IPS-18c (cell line): Measurements from ENCODE around the gene TPST1.

Experiments used
- H3K4me3 ChIP-seq: 2 replicates; pipeline ENCODE4 v1.7.0; 2013; ENCODE audit warnings: low read depth, mild to moderate bottlenecking, low read length, moderate library complexity; ENCODE audit not compliant: insufficient read depth
- H3K9me3 ChIP-seq: one replicate; pipeline ENCODE4 v1.6.1; 2013; ENCODE audit warnings: mild to moderate bottlenecking, low read length, moderate library complexity; ENCODE audit not compliant: control insufficient read depth, insufficient read depth

The TPST1 gene

GRCh38 chr7:66258409-66258808 is 53.3 kb downstream of the TPST1 start:
- no peak overlapping the region for H3K4me3 ChIP-seq
- peaks cover 2% of the 10 kb centered on the region for H3K9me3 ChIP-seq

GRCh38 chr7:66261941-66262340 is 56.8 kb downstream of the TPST1 start:
- no peaks in the 10 kb centered on the region for H3K9me3 ChIP-seq
- no peak overlapping the region for H3K4me3 ChIP-seq

DNA sequence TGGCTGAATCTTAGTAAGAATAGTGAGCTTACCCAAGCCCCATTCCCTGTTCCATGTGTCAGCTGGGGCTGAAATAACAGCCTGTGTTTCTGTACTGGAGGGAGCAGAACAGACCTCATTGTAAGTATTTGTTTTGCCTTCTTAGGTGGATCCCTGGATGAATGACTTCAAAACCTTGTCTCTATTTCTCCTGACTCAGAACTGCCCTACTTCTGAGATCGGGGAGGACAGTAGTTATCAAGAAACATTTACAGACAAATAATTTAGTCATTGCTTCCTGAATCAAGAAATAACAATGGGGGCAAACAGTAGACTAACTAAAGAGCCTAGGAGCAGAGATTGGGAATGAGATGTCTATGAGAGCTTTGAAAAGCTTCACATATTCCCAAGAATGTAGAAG is 58.8 kb downstream of the TPST1 start:
- no peaks in the 10 kb centered on the region for H3K9me3 ChIP-seq
- no peak overlapping the region for H3K4me3 ChIP-seq

GRCh38 chr7:66265566-66265965 is 60.4 kb downstream of the TPST1 start:
- Histone ChIP-seq H3K4me3 (no peak overlapping the region), H3K9me3 (no peaks in the 10 kb centered on the region)

DNA sequence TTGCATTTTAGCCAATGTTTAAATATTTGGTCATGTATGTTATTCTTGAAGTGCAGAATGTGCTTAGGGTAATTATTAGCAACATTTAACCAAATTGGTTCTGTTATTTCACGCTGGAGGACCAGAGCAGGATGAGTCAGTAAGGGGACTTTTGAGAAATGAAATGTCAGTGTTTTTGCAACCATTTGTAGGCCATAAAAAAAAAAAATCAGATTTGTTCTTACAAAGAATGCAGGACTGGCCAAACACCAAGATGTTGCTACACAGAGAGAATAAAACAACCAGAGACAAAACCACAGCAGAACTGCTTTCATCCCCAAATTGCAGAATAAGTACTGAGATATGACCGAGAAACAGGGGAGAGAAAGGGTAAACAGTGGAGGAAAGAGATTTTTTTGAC is 62.1 kb downstream of the TPST1 start:
- H3K4me3 ChIP-seq = no peak overlapping the region
- H3K9me3 ChIP-seq = no peaks in the 10 kb centered on the region

- Histone ChIP-seq H3K9me3 (no peaks in the 10 kb centered on the region), H3K4me3 (no peak overlapping the region)
Measured at GRCh38 chr7:66269978-66270377, 64.8 kb downstream of the TPST1 start.

GRCh38 chr7:66272321-66272720 is 67.2 kb downstream of the TPST1 start:
- no peak overlapping the region for H3K4me3 ChIP-seq
- H3K9me3 ChIP-seq = no peaks in the 10 kb centered on the region

DNA sequence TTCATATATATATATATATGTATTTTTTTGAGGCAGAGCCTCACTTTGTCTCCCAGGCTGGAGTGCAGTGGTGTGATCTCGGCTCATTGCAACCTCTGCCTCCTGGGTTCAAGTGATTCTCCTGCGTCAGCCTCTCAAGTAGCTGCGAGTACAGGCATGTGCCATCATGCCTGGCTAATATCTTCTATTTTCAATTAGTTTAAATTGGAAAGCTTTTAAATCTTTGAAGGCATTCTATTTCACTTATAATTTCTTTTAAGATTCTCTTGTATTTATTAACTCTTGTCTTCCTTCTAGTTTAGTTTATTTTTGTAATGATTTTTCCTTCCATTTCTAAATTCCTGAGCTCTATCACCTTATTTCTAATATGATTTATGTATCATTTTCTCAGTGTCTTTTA is 71.2 kb downstream of the TPST1 start:
- Histone ChIP-seq H3K4me3 (no peak overlapping the region), H3K9me3 (no peaks in the 10 kb centered on the region)

DNA sequence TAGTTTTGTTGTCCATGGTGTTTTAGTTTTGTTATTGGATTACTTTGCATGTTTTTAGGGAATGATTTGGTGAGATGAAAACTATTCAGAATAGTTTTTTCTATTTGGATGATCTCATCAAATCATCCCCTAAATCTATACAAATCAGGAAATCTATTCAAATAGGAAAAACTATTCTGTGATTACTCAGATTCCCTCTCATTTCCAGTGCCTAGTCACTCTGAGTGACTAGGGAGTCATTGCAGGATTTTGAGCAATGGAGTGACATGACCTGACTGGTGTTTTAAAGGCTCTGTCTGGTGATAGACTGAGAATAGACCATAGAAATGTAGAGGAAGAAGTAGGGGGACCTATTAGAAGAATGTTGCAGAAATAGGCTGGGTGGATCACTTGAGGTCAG is 72.4 kb downstream of the TPST1 start:
- no peaks in the 10 kb centered on the region for H3K9me3 ChIP-seq
- no peak overlapping the region for H3K4me3 ChIP-seq

- no peaks in the 10 kb centered on the region for H3K9me3 ChIP-seq
- no peak overlapping the region for H3K4me3 ChIP-seq
Measured at GRCh38 chr7:66279912-66280311, 74.8 kb downstream of the TPST1 start.

DNA sequence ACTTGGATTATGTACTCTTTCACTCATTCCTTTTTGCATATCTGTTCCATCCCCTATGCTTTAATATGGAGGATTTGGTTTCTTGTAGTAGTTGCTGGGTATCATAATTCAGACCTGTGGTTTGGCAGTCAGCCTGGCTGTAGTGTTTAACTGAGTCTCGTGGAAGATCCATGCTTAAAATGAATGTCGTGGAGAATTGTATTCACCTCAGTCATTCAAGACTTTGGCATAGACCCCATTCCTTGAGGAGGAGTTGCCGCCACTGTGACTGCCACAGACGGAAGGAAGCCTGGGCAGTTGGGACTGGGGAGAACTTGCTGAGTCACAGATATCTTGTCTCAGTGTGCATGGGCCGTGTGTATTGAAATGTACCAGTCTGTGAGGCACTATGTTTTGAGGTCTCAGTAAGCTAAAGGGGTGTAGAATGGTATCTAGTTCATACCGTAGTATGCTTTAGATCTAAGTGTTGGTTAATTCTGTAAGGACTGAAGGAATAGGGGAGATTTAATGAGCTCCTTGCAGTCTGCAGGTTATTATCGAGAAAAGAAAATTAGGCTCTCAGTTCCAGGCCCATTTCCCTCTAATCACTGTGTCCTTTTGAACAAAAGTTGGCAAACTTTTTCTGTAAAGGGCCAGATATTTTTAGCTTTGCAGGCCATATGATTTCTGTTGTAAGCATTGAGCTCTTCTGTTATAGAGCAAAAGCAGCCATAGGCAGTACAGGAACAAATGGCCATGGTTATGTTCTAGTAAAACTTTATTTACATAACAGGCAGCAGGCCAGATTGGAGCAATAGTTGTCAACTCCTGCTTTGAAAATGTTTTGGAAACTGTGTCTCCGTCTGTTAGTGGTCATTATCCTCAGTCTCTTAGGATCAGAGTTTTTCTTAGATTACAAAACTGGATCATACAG is 76.8 kb downstream of the TPST1 start:
- Histone ChIP-seq H3K9me3 (no peaks in the 10 kb centered on the region), H3K4me3 (no peak overlapping the region)

- Histone ChIP-seq H3K4me3 (no peak overlapping the region), H3K9me3 (no peaks in the 10 kb centered on the region)
Measured at GRCh38 chr7:66282591-66282935, 77.4 kb downstream of the TPST1 start.

DNA sequence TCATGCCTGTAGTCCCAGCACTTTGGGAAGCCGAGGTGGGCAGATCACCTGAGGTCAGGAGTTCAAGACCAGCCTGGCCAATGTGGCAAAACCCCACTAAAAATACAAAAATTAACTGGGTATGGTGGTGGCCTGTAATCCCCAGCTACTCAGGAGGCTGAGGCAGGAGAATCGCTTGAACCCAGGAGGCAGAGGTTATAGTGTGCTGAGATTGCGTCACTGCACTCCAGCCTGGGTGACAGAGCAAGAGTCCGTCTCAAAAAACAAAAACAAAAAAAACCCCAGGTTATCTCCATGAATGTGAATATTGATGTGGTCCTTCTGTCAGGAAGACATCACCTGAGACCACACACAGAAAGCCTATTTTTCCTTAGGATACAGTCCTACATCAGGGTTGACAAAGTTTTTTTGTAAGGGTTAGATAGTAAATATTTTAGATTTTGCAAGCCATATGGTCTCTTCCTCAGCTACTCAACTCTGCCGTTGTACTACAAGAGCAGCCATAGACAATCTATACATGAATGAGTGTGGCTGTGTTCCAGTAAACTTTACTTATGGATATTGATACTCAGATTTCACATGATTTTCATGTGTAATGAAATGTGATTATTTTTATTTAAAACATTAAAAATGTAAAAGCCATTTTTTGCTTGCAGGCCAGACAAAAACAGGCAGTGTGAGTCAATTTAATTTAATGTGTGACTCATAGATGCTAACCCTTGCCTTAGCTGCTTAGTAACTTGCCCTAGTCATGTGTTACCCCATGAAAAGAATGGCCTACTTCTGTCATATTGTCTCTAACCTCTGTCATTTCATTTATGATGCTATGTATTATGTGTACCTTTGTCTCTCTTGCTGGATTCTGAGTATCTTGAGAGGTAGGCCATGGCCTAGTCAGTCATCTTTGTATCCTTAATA is 78.1 kb downstream of the TPST1 start:
- Histone ChIP-seq H3K4me3 (no peak overlapping the region), H3K9me3 (no peaks in the 10 kb centered on the region)

GRCh38 chr7:66296001-66296521 is 90.9 kb downstream of the TPST1 start:
- Histone ChIP-seq H3K9me3 (no peaks in the 10 kb centered on the region), H3K4me3 (no peak overlapping the region)

- H3K9me3 ChIP-seq = no peaks in the 10 kb centered on the region
Measured at GRCh38 chr7:66296557-66296956, 91.4 kb downstream of the TPST1 start.

DNA sequence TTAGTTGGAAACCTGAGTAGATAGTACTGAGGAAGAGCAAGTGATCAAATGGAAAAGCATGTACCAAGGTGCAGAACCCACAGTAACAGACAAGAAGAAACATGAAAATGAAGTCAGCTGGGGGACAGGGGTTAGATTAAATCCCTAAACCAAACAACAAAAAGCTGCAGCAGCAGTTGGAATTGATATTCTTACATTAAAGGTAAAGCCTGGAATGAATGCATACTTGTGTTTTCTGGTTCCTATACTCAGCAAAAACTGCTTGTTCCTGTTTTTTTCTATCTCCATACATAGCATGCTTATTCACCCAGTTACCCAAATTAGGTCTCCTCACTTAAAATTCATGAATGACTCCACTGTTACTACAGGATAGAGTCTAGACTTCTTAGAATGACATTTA is 92.4 kb downstream of the TPST1 start:
- no peak overlapping the region for H3K4me3 ChIP-seq
- no peaks in the 10 kb centered on the region for H3K9me3 ChIP-seq

More at GRCh38 chr7:66296557-66296956, 91.4 kb downstream of the TPST1 start:
- H3K4me3 ChIP-seq = no peak overlapping the region

DNA sequence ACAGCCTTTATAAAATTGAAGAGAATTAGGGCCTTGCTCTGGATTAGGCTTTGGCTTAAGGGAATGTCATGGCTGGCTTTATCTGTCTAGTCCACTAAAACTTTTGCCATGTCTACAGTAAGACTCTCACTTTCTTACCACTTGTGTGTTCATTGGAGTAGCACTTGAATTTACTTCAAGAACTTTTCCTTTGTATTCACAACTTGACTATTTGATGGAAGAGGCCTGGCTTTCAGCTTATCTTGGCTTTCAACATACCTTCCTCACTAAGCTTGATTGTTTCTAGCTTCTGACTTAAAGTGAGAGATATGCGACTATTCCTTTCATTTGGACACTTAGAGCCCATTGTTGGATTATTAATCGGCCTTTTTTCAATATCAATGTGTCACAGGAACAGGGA is 96.1 kb downstream of the TPST1 start:
- Histone ChIP-seq H3K9me3 (no peaks in the 10 kb centered on the region), H3K4me3 (no peak overlapping the region)

DNA sequence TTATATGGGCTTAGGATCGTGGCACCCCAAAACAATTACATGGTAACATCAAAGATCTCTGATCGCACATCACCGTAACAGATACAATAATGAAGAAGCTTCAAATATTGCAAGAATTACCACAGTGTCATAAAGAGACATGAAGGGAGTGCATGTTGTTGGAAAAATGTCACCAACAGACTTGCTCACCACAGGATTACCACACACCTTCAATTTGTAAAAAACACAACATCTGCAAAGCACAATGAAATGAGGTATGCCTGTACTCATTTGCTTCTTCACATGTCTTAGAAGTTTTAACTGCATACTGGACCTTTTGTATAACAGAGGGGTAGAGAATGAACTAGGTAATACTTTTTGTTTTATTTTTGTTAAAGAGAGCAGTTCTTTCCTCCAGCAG is 96.6 kb downstream of the TPST1 start:
- no peaks in the 10 kb centered on the region for H3K9me3 ChIP-seq
- H3K4me3 ChIP-seq = no peak overlapping the region
